Activated naive CD4-positive, alpha-beta T cell treated with anti-CD3 and anti-CD28 coated beads for 36 hours (primary cell): ENCODE measurements around the gene DIPK1B. TPM values are rescaled to one million over a fixed set of nuclear protein-coding genes. Genes with fewer than 3 reads are reported as not detected.
A peak's percentile ranks its signal among the peaks of the same experiment; 100 is the strongest.

Experiments
- CTCF ChIA-PET: fragments of 350-600 bp; sonication (Branson Sonifier 250); formaldehyde crosslinking; loops from one replicate; lab custom pipeline; 2021; ENCODE audit warnings: antibody characterized with exemption; lab: Charles Lee
- DNase-seq: peaks from one replicate; pipeline ENCODE4 v3.0.0-alpha.2; 2020
- H3K27ac Mint-ChIP-seq: one replicate; pipeline ENCODE4 v1.8.0; 2021; ENCODE audit warnings: mild to moderate bottlenecking, mixed read lengths
- H3K27me3 Mint-ChIP-seq: one replicate; pipeline ENCODE4 v1.8.0; 2021; ENCODE audit warnings: low read depth, mixed read lengths
- H3K36me3 Mint-ChIP-seq: one replicate; pipeline ENCODE4 v1.8.0; 2021; ENCODE audit warnings: low read depth, mixed read lengths
- H3K4me1 Mint-ChIP-seq: one replicate; pipeline ENCODE4 v1.8.0; 2021; ENCODE audit warnings: low read depth, mixed read lengths
- H3K4me3 Mint-ChIP-seq: one replicate; pipeline ENCODE4 v1.8.0; 2021; ENCODE audit warnings: mild to moderate bottlenecking, moderate library complexity, mixed read lengths
- H3K9me3 Mint-ChIP-seq: one replicate; pipeline ENCODE4 v1.8.0; 2021; ENCODE audit warnings: mixed read lengths
- intact Hi-C: fragments of 100-400 bp; cut with micrococcal nuclease; formaldehyde crosslinking; loops from one replicate; pipeline ENCODE4 v1.15.1; 2023
- total RNA-seq, 2 experiments: library from RNA; stranded (reverse); gene quantifications; one replicate each; pipeline ENCODE4 v1.2.3, GENCODE V29; 2021

DIPK1B gene
- total RNA-seq, 2 experiments from 2014 or later: 0.10 TPM; not detected in 1

- intact Hi-C loops: no loop called here
- CTCF ChIA-PET: interaction anchor here (0.7 to 4.5 kb wide), 3 partner anchors 14 to 24 kb away, joined by 3 to 14 read pairs (median 4); partner anchors contain the start of gene LCN8
- peak; percentile 78 for DNase-seq
- Mint-ChIP-seq H3K4me1 (peaks cover 18% of the 10 kb centered on the region), H3K9me3 (no peaks in the 10 kb centered on the region), H3K4me3 (peak overlapping the region; percentile 61), H3K36me3 (no peaks in the 10 kb centered on the region), H3K27ac (no peak overlapping the region), H3K27me3 (no peaks in the 10 kb centered on the region)
Measured at GRCh38 chr9:136741883-136742571, 29.7 kb downstream of the DIPK1B start.

GRCh38 chr9:136742591-136743391, 30.4 kb downstream of the DIPK1B start, which contains the start of gene LCN10:
Gene LCN10 (minus strand): TSS chr9:136742940. CDS start chr9:136742903, 37 bp downstream.
- H3K27ac Mint-ChIP-seq: no peak within 1 kb of the TSS
- CTCF ChIA-PET: interaction anchor here (1.3 to 4.5 kb wide), 2 partner anchors 15 kb away, joined by 4 to 14 read pairs; partner anchors contain the start of gene LCN8
- DNase-seq: no peak
- no peaks in the 10 kb centered on the region for H3K36me3 Mint-ChIP-seq
- H3K27me3 Mint-ChIP-seq: no peaks in the 10 kb centered on the region
- peaks cover 18% of the 10 kb centered on the region for H3K4me1 Mint-ChIP-seq
- intact Hi-C loops: no loop called here
- H3K4me3 Mint-ChIP-seq: peak within 1 kb of the TSS; percentile 61
- no peaks in the 10 kb centered on the region for H3K9me3 Mint-ChIP-seq

- DNase-seq: no peak
- no peaks in the 10 kb centered on the region for H3K9me3 Mint-ChIP-seq
- CTCF ChIA-PET: interaction anchor here (4.5 kb wide), 1 partner anchor 14 kb away, joined by 14 read pairs; the partner anchor contains the start of gene LCN8
- no peaks in the 10 kb centered on the region for H3K27me3 Mint-ChIP-seq
- no peak overlapping the region for H3K27ac Mint-ChIP-seq
- no peak overlapping the region for H3K4me3 Mint-ChIP-seq
- intact Hi-C loops: no loop called here
- no peaks in the 10 kb centered on the region for H3K36me3 Mint-ChIP-seq
- peaks cover 18% of the 10 kb centered on the region for H3K4me1 Mint-ChIP-seq
Measured at GRCh38 chr9:136743639-136744211, 31.4 kb downstream of the DIPK1B start.

- no peaks in the 10 kb centered on the region for H3K9me3 Mint-ChIP-seq
- no peak overlapping the region for H3K4me3 Mint-ChIP-seq
- no peaks in the 10 kb centered on the region for H3K36me3 Mint-ChIP-seq
- no peak for DNase-seq
- H3K27me3 Mint-ChIP-seq: no peaks in the 10 kb centered on the region
- H3K27ac Mint-ChIP-seq: no peak overlapping the region
- intact Hi-C loops: no loop called here
- CTCF ChIA-PET: interaction anchor here (0.5 to 1.2 kb wide), 4 partner anchors 16 to 256 kb away, joined by 3 to 4 read pairs (median 4); no protein-coding TSS in a partner anchor
- H3K4me1 Mint-ChIP-seq: peaks cover 18% of the 10 kb centered on the region
Measured at GRCh38 chr9:136744773-136745172, 32.4 kb downstream of the DIPK1B start.

- DNase-seq: no peak
- intact Hi-C loops: no loop called here
- Mint-ChIP-seq H3K9me3 (peaks cover under 1% of the 10 kb centered on the region), H3K4me3 (no peak overlapping the region), H3K27me3 (no peaks in the 10 kb centered on the region), H3K27ac (no peak overlapping the region), H3K36me3 (no peaks in the 10 kb centered on the region), H3K4me1 (peaks cover 21% of the 10 kb centered on the region)
- CTCF ChIA-PET: interaction anchor here (0.6 to 1.2 kb wide), 2 partner anchors 17 to 38 kb away, joined by 3 to 4 read pairs; no protein-coding TSS in a partner anchor
Measured at GRCh38 chr9:136745389-136746154, 33.2 kb downstream of the DIPK1B start.

GRCh38 chr9:136746155-136746490, 33.8 kb downstream of the DIPK1B start:
- CTCF ChIA-PET: no interaction called here
- no peak overlapping the region for H3K4me3 Mint-ChIP-seq
- no peaks in the 10 kb centered on the region for H3K36me3 Mint-ChIP-seq
- H3K27me3 Mint-ChIP-seq: no peaks in the 10 kb centered on the region
- intact Hi-C loops: no loop called here
- DNase-seq: no peak
- peaks cover 23% of the 10 kb centered on the region for H3K4me1 Mint-ChIP-seq
- H3K27ac Mint-ChIP-seq: no peak overlapping the region
- H3K9me3 Mint-ChIP-seq: peaks cover 3% of the 10 kb centered on the region

GRCh38 chr9:136746621-136747020, 34.2 kb downstream of the DIPK1B start:
- Mint-ChIP-seq H3K9me3 (peaks cover 6% of the 10 kb centered on the region), H3K36me3 (peaks cover 1% of the 10 kb centered on the region), H3K27ac (no peak overlapping the region), H3K27me3 (peaks cover under 1% of the 10 kb centered on the region), H3K4me3 (no peak overlapping the region), H3K4me1 (peaks cover 18% of the 10 kb centered on the region)
- no peak for DNase-seq
- intact Hi-C loops: no loop called here
- CTCF ChIA-PET: no interaction called here

- CTCF ChIA-PET: interaction anchor here (0.6 kb wide), 1 partner anchor 24 kb away, joined by 5 read pairs; no protein-coding TSS in a partner anchor
- Mint-ChIP-seq H3K4me3 (no peak overlapping the region), H3K27me3 (peaks cover 8% of the 10 kb centered on the region)
Measured at GRCh38 chr9:136747161-136748060, 35.0 kb downstream of the DIPK1B start.

GRCh38 chr9:136748201-136748600, 35.8 kb downstream of the DIPK1B start, which contains the start of gene LCN6:
Gene LCN6 (minus strand): TSS chr9:136748525. CDS start chr9:136748483, 42 bp downstream.
- Mint-ChIP-seq H3K9me3 (peaks cover 20% of the 10 kb centered on the region), H3K4me3 (no peak within 1 kb of the TSS), H3K27ac (no peak within 1 kb of the TSS), H3K4me1 (peaks cover 10% of the 10 kb centered on the region), H3K36me3 (peaks cover 8% of the 10 kb centered on the region), H3K27me3 (peaks cover 9% of the 10 kb centered on the region)
- no peak for DNase-seq
- intact Hi-C loops: no loop called here
- CTCF ChIA-PET: no interaction called here

More at GRCh38 chr9:136747161-136748060, 35.0 kb downstream of the DIPK1B start:
- Mint-ChIP-seq H3K36me3 (peaks cover 5% of the 10 kb centered on the region), H3K9me3 (peaks cover 14% of the 10 kb centered on the region), H3K4me1 (peaks cover 11% of the 10 kb centered on the region), H3K27ac (no peak overlapping the region)
- no peak for DNase-seq
- intact Hi-C loops: no loop called here

- Mint-ChIP-seq H3K36me3 (peaks cover 8% of the 10 kb centered on the region), H3K27me3 (peaks cover 9% of the 10 kb centered on the region), H3K4me1 (peaks cover 10% of the 10 kb centered on the region), H3K27ac (no peak overlapping the region), H3K9me3 (peaks cover 20% of the 10 kb centered on the region), H3K4me3 (no peak overlapping the region)
- intact Hi-C loops: no loop called here
- CTCF ChIA-PET: interaction anchor here (1.8 kb wide), 1 partner anchor 19 kb away, joined by 8 read pairs; no protein-coding TSS in a partner anchor
- no peak for DNase-seq
Measured at GRCh38 chr9:136748666-136749611, 36.6 kb downstream of the DIPK1B start.
